ENCODE data around the gene ALDOC. TPM values are rescaled to one million over a fixed set of nuclear protein-coding genes. Genes with fewer than 3 reads are reported as not detected.
A peak's percentile ranks its signal among the peaks of the same experiment; 100 is the strongest.

Gene ALDOC
- total and polyA plus RNA-seq, 10 of the 15 experiments (the other 5 are each of a cell fraction or from before 2014, with no cell fraction given): 16.0 to 268 (median 78.2) TPM

DNA sequence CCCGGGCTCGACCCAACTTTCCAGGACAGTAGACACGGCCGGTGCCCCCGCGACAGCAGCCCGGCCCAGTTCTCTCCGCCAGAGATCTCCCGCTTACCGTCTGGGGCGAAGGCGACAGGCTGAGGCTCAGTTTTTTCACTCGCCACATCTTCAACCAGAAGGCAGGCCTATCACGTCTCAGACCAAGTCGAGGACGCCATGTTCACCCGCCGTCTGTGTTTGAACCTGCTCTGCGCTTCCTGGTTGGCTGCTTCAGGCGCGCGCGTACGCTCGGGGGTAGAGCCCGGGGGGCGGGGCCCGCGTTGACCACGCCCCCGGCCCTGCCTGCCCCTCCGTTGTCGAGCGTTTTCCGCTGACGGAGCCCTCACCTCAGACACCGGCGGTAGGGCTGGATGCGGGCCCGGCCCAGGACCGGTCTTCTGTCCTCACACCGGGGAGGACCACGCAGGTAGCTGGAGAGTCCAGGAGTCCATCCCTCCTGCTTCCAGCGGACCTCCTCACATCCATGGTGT lies 22.2 kb upstream of the ALDOC start, which contains the start of gene SPAG5 (continued):
- TF ChIP-seq, protein P1, sequence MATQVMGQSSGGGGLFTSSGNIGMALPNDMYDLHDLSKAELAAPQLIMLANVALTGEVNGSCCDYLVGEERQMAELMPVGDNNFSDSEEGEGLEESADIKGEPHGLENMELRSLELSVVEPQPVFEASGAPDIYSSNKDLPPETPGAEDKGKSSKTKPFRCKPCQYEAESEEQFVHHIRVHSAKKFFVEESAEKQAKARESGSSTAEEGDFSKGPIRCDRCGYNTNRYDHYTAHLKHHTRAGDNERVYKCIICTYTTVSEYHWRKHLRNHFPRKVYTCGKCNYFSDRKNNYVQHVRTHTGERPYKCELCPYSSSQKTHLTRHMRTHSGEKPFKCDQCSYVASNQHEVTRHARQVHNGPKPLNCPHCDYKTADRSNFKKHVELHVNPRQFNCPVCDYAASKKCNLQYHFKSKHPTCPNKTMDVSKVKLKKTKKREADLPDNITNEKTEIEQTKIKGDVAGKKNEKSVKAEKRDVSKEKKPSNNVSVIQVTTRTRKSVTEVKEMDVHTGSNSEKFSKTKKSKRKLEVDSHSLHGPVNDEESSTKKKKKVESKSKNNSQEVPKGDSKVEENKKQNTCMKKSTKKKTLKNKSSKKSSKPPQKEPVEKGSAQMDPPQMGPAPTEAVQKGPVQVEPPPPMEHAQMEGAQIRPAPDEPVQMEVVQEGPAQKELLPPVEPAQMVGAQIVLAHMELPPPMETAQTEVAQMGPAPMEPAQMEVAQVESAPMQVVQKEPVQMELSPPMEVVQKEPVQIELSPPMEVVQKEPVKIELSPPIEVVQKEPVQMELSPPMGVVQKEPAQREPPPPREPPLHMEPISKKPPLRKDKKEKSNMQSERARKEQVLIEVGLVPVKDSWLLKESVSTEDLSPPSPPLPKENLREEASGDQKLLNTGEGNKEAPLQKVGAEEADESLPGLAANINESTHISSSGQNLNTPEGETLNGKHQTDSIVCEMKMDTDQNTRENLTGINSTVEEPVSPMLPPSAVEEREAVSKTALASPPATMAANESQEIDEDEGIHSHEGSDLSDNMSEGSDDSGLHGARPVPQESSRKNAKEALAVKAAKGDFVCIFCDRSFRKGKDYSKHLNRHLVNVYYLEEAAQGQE (IDR thresholded peaks at IDR 0.05; ENCODE audit: low read depth, low read length): no peak
- TF ChIP-seq CHD4 (IDR thresholded peaks at IDR 0.05) (no peak), POU2F2 (IDR thresholded peaks at IDR 0.05; ENCODE audit: borderline replicate concordance, low read depth, low read length) (peak; percentile 66; the same call in 1 of the 3 replicates), IKZF1 (conservative IDR thresholded peaks at IDR 0.05) (no peak), ZNF217 (IDR thresholded peaks at IDR 0.05) (no peak), STAT1 (conservative IDR thresholded peaks at IDR 0.05) (no peak), E2F4 (IDR thresholded peaks at IDR 0.05; ENCODE audit: low read depth, low read length) (peak; percentile 99), MTA3 (IDR thresholded peaks at IDR 0.05; ENCODE audit: borderline replicate concordance, low read length) (no peak; the same call in 1 of the 2 replicates), DPF2 (IDR thresholded peaks at IDR 0.05) (peak; percentile 59; the same call in 1 of the 2 replicates)
- TF ChIP-seq, protein P2, sequence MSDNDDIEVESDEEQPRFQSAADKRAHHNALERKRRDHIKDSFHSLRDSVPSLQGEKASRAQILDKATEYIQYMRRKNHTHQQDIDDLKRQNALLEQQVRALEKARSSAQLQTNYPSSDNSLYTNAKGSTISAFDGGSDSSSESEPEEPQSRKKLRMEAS (IDR thresholded peaks at IDR 0.05; ENCODE audit: low read depth, low read length): peak; percentile 57; the same call in 1 of the 2 replicates
